CD4-positive, alpha-beta T cell treated with Interleukin-15 for 1 hour (primary cell): Measurements from ENCODE around the gene B3GALNT2.
"Not testable (repeated sequence)": the region's sequence is repeated elsewhere in the genome, so short reads cannot be mapped to it uniquely, and the experiment has no call there.

Experiments
- DNase-seq: peaks from one replicate; pipeline ENCODE4 v3.0.0-alpha.2; 2020

Gene B3GALNT2

GRCh38 chr1:235504122-235504493, at the start of gene B3GALNT2:
TSS of gene B3GALNT2 (minus strand) at chr1:235504452. CDS start at chr1:235504252, 200 bp downstream.
- no peak for DNase-seq

GRCh38 chr1:235553112-235553551, 48.9 kb upstream of the B3GALNT2 start:
- no peak for DNase-seq

- DNase-seq, result no peak
Measured at GRCh38 chr1:235552146-235552716, 48.0 kb upstream of the B3GALNT2 start.

- DNase-seq, result no peak
Measured at GRCh38 chr1:235549351-235550139, 45.3 kb upstream of the B3GALNT2 start.

GRCh38 chr1:235546369-235547155, 42.3 kb upstream of the B3GALNT2 start:
- DNase-seq, result peak; percentile 48

DNA sequence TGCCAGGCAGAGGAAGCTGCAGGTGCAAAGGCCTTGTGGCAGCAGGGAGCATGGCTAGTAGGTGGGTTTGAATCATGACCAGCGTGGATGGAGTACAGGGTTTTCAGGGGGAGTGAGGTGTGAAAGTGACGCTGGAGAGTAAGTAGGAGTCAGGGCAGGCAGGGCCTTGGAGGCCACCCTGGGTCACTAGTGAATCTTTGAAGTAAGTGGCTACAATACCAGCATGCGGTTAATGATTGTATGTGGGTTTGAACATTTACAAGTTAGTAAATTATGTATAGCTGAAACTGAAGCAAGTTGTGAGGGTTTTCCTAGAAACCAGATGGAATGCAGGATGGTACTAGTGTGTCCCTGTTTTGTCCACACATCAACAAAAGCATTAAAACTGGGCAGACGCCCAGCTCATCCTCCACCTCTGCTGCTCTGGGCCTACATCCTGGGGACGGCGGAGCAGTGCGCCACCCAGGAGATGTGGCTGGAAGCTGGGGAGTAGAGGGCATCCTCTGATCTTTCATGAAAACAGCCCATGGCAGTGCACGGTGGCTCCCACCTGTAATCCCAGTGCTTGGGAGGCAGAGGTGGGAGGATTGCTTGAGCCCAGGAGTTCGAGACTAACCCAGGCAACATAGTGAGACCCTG, 41.2 kb upstream of the B3GALNT2 start:
- DNase-seq, result no peak

GRCh38 chr1:235542845-235543244, 38.6 kb upstream of the B3GALNT2 start:
- not testable (repeated sequence) for DNase-seq

DNA sequence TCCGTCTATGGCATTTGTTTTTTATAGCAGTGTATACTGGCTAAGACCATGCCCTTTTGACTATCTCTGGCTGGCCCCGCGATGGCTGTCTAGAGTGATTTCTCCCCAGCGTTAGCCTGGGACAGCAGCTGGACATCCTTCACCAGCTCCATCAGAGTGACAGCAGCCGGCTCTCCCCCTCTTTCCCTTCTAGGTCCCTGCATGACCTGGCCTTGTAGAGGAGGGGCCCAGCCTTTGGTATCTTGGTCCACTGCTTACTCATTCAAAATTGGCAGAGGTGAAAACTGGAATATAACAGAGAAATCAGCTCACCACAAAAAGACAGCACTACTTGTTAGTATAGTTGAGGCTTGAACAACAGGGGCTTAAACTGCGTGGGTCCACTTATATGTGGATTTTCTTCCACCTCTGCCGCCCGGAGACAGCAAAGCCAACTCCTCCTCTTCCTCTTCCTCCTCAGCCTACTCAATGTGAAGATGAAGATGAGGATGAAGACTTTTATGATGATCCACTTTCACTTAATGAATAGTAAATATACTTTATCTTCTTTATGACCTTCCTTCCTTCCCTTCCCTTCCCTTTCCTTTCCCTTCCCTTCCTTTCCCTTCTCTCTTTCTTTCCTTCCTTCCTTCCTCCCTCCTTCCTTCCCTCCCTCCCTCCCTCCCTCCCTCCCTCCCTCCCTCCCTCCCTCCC, 29.4 kb upstream of the B3GALNT2 start:
- no peak for DNase-seq

- no peak for DNase-seq
Measured at GRCh38 chr1:235532360-235532759, 28.1 kb upstream of the B3GALNT2 start.

- no peak for DNase-seq
Measured at GRCh38 chr1:235527196-235527814, 23.1 kb upstream of the B3GALNT2 start.

GRCh38 chr1:235525314-235525713, 21.1 kb upstream of the B3GALNT2 start:
- DNase-seq, result no peak

DNA sequence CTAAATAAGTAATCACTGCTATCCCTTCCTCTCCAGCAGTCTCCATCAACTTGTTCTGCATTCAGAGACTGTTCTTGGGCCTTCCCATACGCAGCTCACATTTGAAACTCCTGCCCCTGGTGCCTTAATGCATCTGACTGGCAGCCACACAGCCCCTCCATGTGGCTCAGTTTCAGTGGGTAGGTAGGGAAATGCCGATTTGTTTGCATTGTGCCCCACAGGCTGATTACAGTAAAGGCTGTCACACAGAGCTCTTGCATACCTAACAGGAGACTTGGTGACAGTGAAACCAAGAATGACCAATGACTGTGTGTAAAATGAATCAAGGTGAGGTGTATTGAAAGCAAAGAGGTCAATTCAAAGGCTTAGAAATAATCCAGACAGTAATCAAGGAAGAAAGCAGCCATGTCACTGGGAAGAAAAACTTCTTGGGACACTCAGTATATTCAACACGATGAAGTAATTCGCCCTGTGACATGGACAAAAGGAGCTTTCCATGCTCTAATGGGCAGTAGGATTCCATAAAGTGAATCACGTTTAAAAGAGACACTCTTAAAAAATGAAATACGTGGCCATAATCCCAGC, 12.7 kb upstream of the B3GALNT2 start:
- no peak for DNase-seq

- DNase-seq, result no peak
Measured at GRCh38 chr1:235515844-235516512, 11.7 kb upstream of the B3GALNT2 start.

- no peak for DNase-seq
Measured at GRCh38 chr1:235513495-235514366, 9.5 kb upstream of the B3GALNT2 start.

GRCh38 chr1:235511470-235512240, 7.4 kb upstream of the B3GALNT2 start:
- DNase-seq, result no peak

GRCh38 chr1:235510823-235511222, 6.6 kb upstream of the B3GALNT2 start:
- no peak for DNase-seq

DNA sequence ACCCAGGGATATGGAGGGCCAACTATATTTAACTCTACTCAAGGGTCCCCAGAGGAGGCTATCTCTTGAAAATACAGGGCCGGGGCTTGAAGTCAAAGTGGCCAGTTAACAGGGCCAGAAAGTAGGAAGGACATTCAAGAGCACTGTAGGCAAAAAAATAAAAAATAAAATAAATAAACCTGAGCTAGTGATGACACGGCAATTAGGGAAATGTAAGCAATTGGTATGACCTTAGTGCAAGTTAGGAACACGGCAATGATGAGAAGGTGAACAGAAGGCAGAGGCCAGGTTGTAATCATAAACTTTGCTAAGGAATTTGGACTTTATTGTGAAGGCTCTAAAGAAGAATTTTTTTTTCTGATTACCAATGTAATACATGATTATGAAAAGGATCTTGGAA, 3.4 kb upstream of the B3GALNT2 start:
- DNase-seq, result no peak

GRCh38 chr1:235504494-235505222, 406 bp upstream of the B3GALNT2 start:
- peak; percentile 99 for DNase-seq
